Measurements from ENCODE around the gene OLFM3. TPM values are rescaled to one million over a fixed set of nuclear protein-coding genes. Genes with fewer than 3 reads are reported as not detected.

OLFM3 gene
- total and polyA plus RNA-seq, 2 experiments from 2014 or later: 0.21 to 0.31 TPM

- H3K27me3 ChIP-seq (ENCODE audit: insufficient read depth): no peaks in the 10 kb centered on the region
- no peaks in the 10 kb centered on the region for H4K20me1 ChIP-seq (replicated peaks; ENCODE audit: insufficient read depth)
- no peaks in the 10 kb centered on the region for H3K27me3 Mint-ChIP-seq (ENCODE audit: insufficient read depth, low read depth, poor library complexity)
- H3K27ac Mint-ChIP-seq: no peak overlapping the region
- no peaks in the 10 kb centered on the region for H3F3A ChIP-seq (replicated peaks; ENCODE audit: low read depth)
- no peaks in the 10 kb centered on the region for H3K36me3 ChIP-seq (ENCODE audit: insufficient read depth)
- no peak overlapping the region for H3K4me3 Mint-ChIP-seq
- no peak overlapping the region for H3K4me3 ChIP-seq
- no peak for TF ChIP-seq JUNB (IDR thresholded peaks at IDR 0.05; ENCODE audit: unreplicated experiment)
- no peak for TF ChIP-seq STAT1 (IDR thresholded peaks at IDR 0.05; ENCODE audit: unreplicated experiment)
- TF ChIP-seq CTCF (conservative IDR thresholded peaks at IDR 0.05; ENCODE audit: low read depth in 2 of 2): peak; percentile 49 to 64
- H2AFZ ChIP-seq: no peak overlapping the region; the same call in 1 of the 2 replicates
- no peaks in the 10 kb centered on the region for H3K4me1 ChIP-seq (ENCODE audit: insufficient read depth)
- H3K4me2 ChIP-seq: no peak overlapping the region
- no peak overlapping the region for H3K27ac ChIP-seq (ENCODE audit: low read depth)
- no peaks in the 10 kb centered on the region for H3K36me3 Mint-ChIP-seq (ENCODE audit: low read depth)
- peak; percentile 45; the same call in 2 of the 3 replicates for ATAC-seq
- H3K9me3 Mint-ChIP-seq: no peaks in the 10 kb centered on the region
- peak; percentile 49 for DNase-seq (ENCODE audit: low spot score)
- H3K79me2 ChIP-seq (replicated peaks; ENCODE audit: insufficient read depth): no peaks in the 10 kb centered on the region
- H3K9me2 ChIP-seq (ENCODE audit: insufficient read depth): no peaks in the 10 kb centered on the region; the same call in none of the 2 replicates
- H3K4me1 Mint-ChIP-seq: no peaks in the 10 kb centered on the region
Observed at GRCh38 chr1:101769520-101769919, 227.2 kb downstream of the OLFM3 start.

- no peak overlapping the region for H3K27ac Mint-ChIP-seq
- no peaks in the 10 kb centered on the region for H3K36me3 Mint-ChIP-seq (ENCODE audit: low read depth)
- TF ChIP-seq CREB1 (CRISPR knock-in tag; IDR thresholded peaks at IDR 0.05; ENCODE audit: low read depth): no peak
- no peak for TF ChIP-seq NANOG (IDR thresholded peaks at IDR 0.05; ENCODE audit: borderline replicate concordance)
- TF ChIP-seq ZNF331 (CRISPR knock-in tag; IDR thresholded peaks at IDR 0.05; ENCODE audit: low read depth): no peak
- no peak for TF ChIP-seq ETS1 (IDR thresholded peaks at IDR 0.05)
- TF ChIP-seq ZNF114 (CRISPR knock-in tag; IDR thresholded peaks at IDR 0.05): no peak
- no peak for TF ChIP-seq REST (IDR thresholded peaks at IDR 0.05; ENCODE audit: unreplicated experiment)
- no peak for TF ChIP-seq POLR2AphosphoS5 (IDR thresholded peaks at IDR 0.05; ENCODE audit: low read depth)
- TF ChIP-seq STAT1 (IDR thresholded peaks at IDR 0.05; ENCODE audit: unreplicated experiment): no peak
- TF ChIP-seq EZH2 (IDR thresholded peaks at IDR 0.05; ENCODE audit: low read depth, unreplicated experiment): no peak
Observed at GRCh38 chr1:101757985-101758384, 238.7 kb downstream of the OLFM3 start.

More at GRCh38 chr1:101757985-101758384, 238.7 kb downstream of the OLFM3 start:
- ATAC-seq: no peak
- Histone ChIP-seq H3K79me2 (replicated peaks; ENCODE audit: insufficient read depth) (no peaks in the 10 kb centered on the region), H3K36me3 (ENCODE audit: insufficient read depth) (no peaks in the 10 kb centered on the region), H2AFZ (no peak overlapping the region), H4K20me1 (replicated peaks; ENCODE audit: insufficient read depth) (no peaks in the 10 kb centered on the region), H3K9me2 (ENCODE audit: insufficient read depth) (no peaks in the 10 kb centered on the region), H3F3A (replicated peaks; ENCODE audit: low read depth) (no peaks in the 10 kb centered on the region), H3K4me2 (no peak overlapping the region), H3K27me3 (ENCODE audit: insufficient read depth) (no peaks in the 10 kb centered on the region), H3K4me3 (no peak overlapping the region), H3K27ac (ENCODE audit: low read depth) (no peak overlapping the region), H3K4me1 (ENCODE audit: insufficient read depth) (no peaks in the 10 kb centered on the region)
- Mint-ChIP-seq H3K9me3 (no peaks in the 10 kb centered on the region), H3K4me1 (no peaks in the 10 kb centered on the region), H3K4me3 (no peak overlapping the region), H3K27me3 (ENCODE audit: insufficient read depth, low read depth, poor library complexity) (no peaks in the 10 kb centered on the region)
- DNase-seq (ENCODE audit: low spot score): no peak
